Liver (tissue), 9 donors: ENCODE measurements around the gene KCTD3. TPM values are rescaled to one million over a fixed set of nuclear protein-coding genes. Genes with fewer than 3 reads are reported as not detected.
A peak's percentile ranks its signal among the peaks of the same experiment; 100 is the strongest.

Experiments
- DNase-seq: peaks from one replicate; pipeline ENCODE4 v3.0.0-alpha.2; 2017; ENCODE audit warnings: low spot score
- H3K27ac ChIP-seq, 2 donors: one replicate each; pipeline ENCODE4 v1.7.0; 2013; ENCODE audit warnings: inconsistent platforms in 2 of 2, low read length in 2 of 2, control low read depth in 1 of 2, low read depth in 1 of 2, mild to moderate bottlenecking in 1 of 2
- H3K27me3 ChIP-seq, 4 donors: one replicate each; pipeline versions ENCODE4 v1.6.1 to v1.7.0; 2013; ENCODE audit warnings: low read length in 3 of 4, inconsistent platforms in 1 of 4, mild to moderate bottlenecking in 1 of 4, moderate library complexity in 1 of 4; ENCODE audit not compliant: control insufficient read depth in 4 of 4, insufficient read depth in 4 of 4
- H3K36me3 ChIP-seq, 4 donors: one replicate each; pipeline versions ENCODE4 v1.6.1 to v1.7.0; 2013; ENCODE audit warnings: low read length in 3 of 4, mild to moderate bottlenecking in 3 of 4, low read depth in 1 of 4, moderate library complexity in 1 of 4; ENCODE audit not compliant: control insufficient read depth in 4 of 4, insufficient read depth in 3 of 4
- H3K4me1 ChIP-seq, 4 donors: one replicate each; pipeline versions ENCODE4 v1.6.1 to v1.7.0; 2013; ENCODE audit warnings: low read length in 3 of 4, mild to moderate bottlenecking in 3 of 4, moderate library complexity in 1 of 4; ENCODE audit not compliant: control insufficient read depth in 4 of 4, insufficient read depth in 4 of 4
- H3K4me3 ChIP-seq, 3 donors: one replicate each; pipeline versions ENCODE4 v1.6.1 to v1.7.0; 2013; ENCODE audit warnings: low read length in 3 of 3, control low read depth in 1 of 3, low read depth in 1 of 3, mild to moderate bottlenecking in 1 of 3
- H3K9ac ChIP-seq, 2 donors: one replicate each; pipeline ENCODE4 v1.7.0; 2013; ENCODE audit warnings: low read length in 2 of 2, mild to moderate bottlenecking in 2 of 2, moderate library complexity in 2 of 2, control low read depth in 1 of 2, low read depth in 1 of 2
- H3K9me3 ChIP-seq, 4 donors: one replicate each; pipeline versions ENCODE4 v1.6.1 to v1.7.0; 2013; ENCODE audit warnings: low read length in 3 of 4; ENCODE audit not compliant: control insufficient read depth in 4 of 4
- EGR1 ChIP-seq, 2 donors: IDR thresholded peaks; 2 replicates each; pipeline ENCODE4 v1.6.1; 2016 to 2018; ENCODE audit warnings: antibody characterized with exemption in 2 of 2, low read depth in 2 of 2
- FOXA1 ChIP-seq: IDR thresholded peaks from 2 replicates; pipeline ENCODE4 v1.6.1; 2016; ENCODE audit warnings: antibody characterized with exemption
- HNF4A ChIP-seq, 2 donors: conservative IDR thresholded peaks; 2 replicates each; pipeline ENCODE4 v1.6.1; 2016; ENCODE audit warnings: antibody characterized with exemption in 2 of 2, mild to moderate bottlenecking in 2 of 2
- JUND ChIP-seq, 2 donors: IDR thresholded peaks; 2 replicates each; pipeline ENCODE4 v1.6.1; 2016; ENCODE audit warnings: antibody characterized with exemption in 2 of 2
- MAX ChIP-seq: IDR thresholded peaks from 2 replicates; pipeline ENCODE4 v1.6.1; 2016; ENCODE audit warnings: antibody characterized with exemption
- NR2F2 ChIP-seq: IDR thresholded peaks from 2 replicates; pipeline ENCODE4 v1.6.1; 2016; ENCODE audit warnings: antibody characterized with exemption
- RAD21 ChIP-seq, 2 donors: IDR thresholded peaks; 2 replicates each; pipeline ENCODE4 v1.6.1; 2016; ENCODE audit warnings: antibody characterized with exemption in 2 of 2, mild to moderate bottlenecking in 2 of 2
- RXRA ChIP-seq, 2 donors: IDR thresholded peaks; 2 replicates each; pipeline ENCODE4 v1.6.1; 2017 to 2018; ENCODE audit warnings: antibody characterized with exemption in 2 of 2, mild to moderate bottlenecking in 1 of 2
- SP1 ChIP-seq: IDR thresholded peaks from 2 replicates; pipeline ENCODE4 v1.6.1; 2018; ENCODE audit warnings: antibody characterized with exemption, mild to moderate bottlenecking
- TAF1 ChIP-seq: conservative IDR thresholded peaks from 2 replicates; pipeline ENCODE4 v1.6.1; 2016; ENCODE audit warnings: antibody characterized with exemption, mild to moderate bottlenecking
- YY1 ChIP-seq: IDR thresholded peaks from 2 replicates; pipeline ENCODE4 v1.6.1; 2016; ENCODE audit warnings: antibody characterized with exemption, mild to moderate bottlenecking
- WGBS: extraction: QIAGEN DNeasy Blood & Tissue Kit; methylation state at CpG from one replicate; pipeline ENCODE4 v1.1.7; 2013; 5-methylcytosine and 5-hydroxymethylcytosine counted together
- polyA plus RNA-seq, 2 donors: library from polyadenylated mRNA; stranded (reverse) in 1 of 2; unstranded in 1 of 2; fragments of 200-250 nt in 1 of 2; fragments of >200 nt in 1 of 2; fragmentation: Nextera tagmentation in 1 of 2; extraction: Ambion mirVana in 1 of 2; gene quantifications; one replicate each; pipeline versions ENCODE4 v1.2.1 to v1.2.3, GENCODE V29; 2013 to 2015
- total RNA-seq, 2 donors: library from RNA; depleted of rRNA; stranded (reverse); fragments of >200 nt; gene quantifications; one replicate each; pipeline ENCODE4 v1.2.3, GENCODE V29; 2014
- TF ChIP-seq, protein P1 (sequence below): IDR thresholded peaks from 2 replicates; pipeline ENCODE4 v1.6.1; 2016; ENCODE audit warnings: antibody characterized with exemption
- TF ChIP-seq, protein P2 (sequence below): fragments of 150-350 bp; IDR thresholded peaks from 2 replicates; pipeline ENCODE4 v1.5.1; 2017; ENCODE audit warnings: improper control_type of control experiment, low read depth, low read length; ENCODE audit not compliant: missing input control
- donor health status: healthy.
- donor health status: healthy.
- donor health status: healthy.
- donor health status: healthy.
- donor health status: healthy.

Gene KCTD3
- total and polyA plus RNA-seq, 4 donors: 20.8 to 58.7 (median 26.1) TPM

- peak overlapping the region; percentile 53 to 79 for H3K27ac ChIP-seq
- H3K4me3 ChIP-seq: no peak overlapping the region
- DNase-seq: no peak
- H3K9ac ChIP-seq: no peak overlapping the region
- 43% methylated on average over 4 of the region's 4 CpGs for WGBS
- H3K9me3 ChIP-seq: no peaks in the 10 kb centered on the region
- H3K36me3 ChIP-seq: no peaks in the 10 kb centered on the region
- no peaks in the 10 kb centered on the region for H3K27me3 ChIP-seq
- peaks cover 4 to 69% (median 46%) of the 10 kb centered on the region in 4 donors for H3K4me1 ChIP-seq
- TF ChIP-seq FOXA1 (no peak), JUND (IDR thresholded peaks at IDR 0.05) (peak in 1 of 2 donors; percentile 19), MAX (peak; percentile 30), HNF4A (conservative IDR thresholded peaks at IDR 0.05) (peak; percentile 27 to 61), RXRA (IDR thresholded peaks at IDR 0.05) (peak; percentile 63 to 70)
- TF ChIP-seq, protein P1, sequence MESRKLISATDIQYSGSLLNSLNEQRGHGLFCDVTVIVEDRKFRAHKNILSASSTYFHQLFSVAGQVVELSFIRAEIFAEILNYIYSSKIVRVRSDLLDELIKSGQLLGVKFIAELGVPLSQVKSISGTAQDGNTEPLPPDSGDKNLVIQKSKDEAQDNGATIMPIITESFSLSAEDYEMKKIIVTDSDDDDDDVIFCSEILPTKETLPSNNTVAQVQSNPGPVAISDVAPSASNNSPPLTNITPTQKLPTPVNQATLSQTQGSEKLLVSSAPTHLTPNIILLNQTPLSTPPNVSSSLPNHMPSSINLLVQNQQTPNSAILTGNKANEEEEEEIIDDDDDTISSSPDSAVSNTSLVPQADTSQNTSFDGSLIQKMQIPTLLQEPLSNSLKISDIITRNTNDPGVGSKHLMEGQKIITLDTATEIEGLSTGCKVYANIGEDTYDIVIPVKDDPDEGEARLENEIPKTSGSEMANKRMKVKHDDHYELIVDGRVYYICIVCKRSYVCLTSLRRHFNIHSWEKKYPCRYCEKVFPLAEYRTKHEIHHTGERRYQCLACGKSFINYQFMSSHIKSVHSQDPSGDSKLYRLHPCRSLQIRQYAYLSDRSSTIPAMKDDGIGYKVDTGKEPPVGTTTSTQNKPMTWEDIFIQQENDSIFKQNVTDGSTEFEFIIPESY: no peak
Observed at GRCh38 chr1:215645182-215645581, 78.1 kb downstream of the KCTD3 start.

DNA sequence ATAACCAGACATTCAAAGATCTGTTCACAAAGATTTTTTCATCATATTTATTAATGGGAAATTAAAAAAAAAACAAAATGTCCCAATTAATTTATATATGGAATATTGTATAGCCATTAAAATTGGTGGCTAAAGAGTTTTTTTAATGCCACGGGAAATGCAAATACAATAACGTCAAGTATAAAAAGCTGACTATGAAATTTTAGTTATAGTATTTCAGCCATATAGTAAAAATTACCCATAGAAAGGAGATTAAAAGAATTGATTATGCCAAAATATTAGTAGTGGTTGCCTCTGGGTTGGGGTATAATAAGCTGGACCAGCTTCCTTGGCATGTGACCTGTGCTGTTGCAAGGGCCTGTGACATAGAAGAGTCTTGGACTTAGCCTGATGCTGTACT, 78.8 kb downstream of the KCTD3 start:
- H3K4me3 ChIP-seq: no peak overlapping the region
- no peaks in the 10 kb centered on the region for H3K27me3 ChIP-seq
- H3K36me3 ChIP-seq: no peaks in the 10 kb centered on the region
- WGBS: 93% methylated on average over 2 of the region's 2 CpGs
- DNase-seq: no peak
- no peak overlapping the region for H3K9ac ChIP-seq
- TF ChIP-seq YY1 (no peak), FOXA1 (no peak), EGR1 (IDR thresholded peaks at IDR 0.05; ENCODE audit: low read depth in 2 of 2) (no peak), HNF4A (conservative IDR thresholded peaks at IDR 0.05) (no peak), MAX (no peak), SP1 (no peak), RAD21 (IDR thresholded peaks at IDR 0.05) (no peak), NR2F2 (no peak), TAF1 (no peak)
- TF ChIP-seq, protein P1: no peak
- TF ChIP-seq, protein P2, sequence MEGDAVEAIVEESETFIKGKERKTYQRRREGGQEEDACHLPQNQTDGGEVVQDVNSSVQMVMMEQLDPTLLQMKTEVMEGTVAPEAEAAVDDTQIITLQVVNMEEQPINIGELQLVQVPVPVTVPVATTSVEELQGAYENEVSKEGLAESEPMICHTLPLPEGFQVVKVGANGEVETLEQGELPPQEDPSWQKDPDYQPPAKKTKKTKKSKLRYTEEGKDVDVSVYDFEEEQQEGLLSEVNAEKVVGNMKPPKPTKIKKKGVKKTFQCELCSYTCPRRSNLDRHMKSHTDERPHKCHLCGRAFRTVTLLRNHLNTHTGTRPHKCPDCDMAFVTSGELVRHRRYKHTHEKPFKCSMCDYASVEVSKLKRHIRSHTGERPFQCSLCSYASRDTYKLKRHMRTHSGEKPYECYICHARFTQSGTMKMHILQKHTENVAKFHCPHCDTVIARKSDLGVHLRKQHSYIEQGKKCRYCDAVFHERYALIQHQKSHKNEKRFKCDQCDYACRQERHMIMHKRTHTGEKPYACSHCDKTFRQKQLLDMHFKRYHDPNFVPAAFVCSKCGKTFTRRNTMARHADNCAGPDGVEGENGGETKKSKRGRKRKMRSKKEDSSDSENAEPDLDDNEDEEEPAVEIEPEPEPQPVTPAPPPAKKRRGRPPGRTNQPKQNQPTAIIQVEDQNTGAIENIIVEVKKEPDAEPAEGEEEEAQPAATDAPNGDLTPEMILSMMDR: no peak
- H3K9me3 ChIP-seq: no peaks in the 10 kb centered on the region
- peak overlapping the region in 1 of 2 donors; percentile 79 for H3K27ac ChIP-seq
- peaks cover 6 to 70% (median 46%) of the 10 kb centered on the region in 4 donors for H3K4me1 ChIP-seq
